Adrenal gland (tissue), 12 donors: Measurements from ENCODE around the gene AFAP1. TPM values are rescaled to one million over a fixed set of nuclear protein-coding genes. Genes with fewer than 3 reads are reported as not detected.

Source experiments
- DNase-seq, 7 donors: peaks; one replicate each; pipeline ENCODE4 v3.0.0-alpha.2; 2019 to 2020
- H3K27ac ChIP-seq, 5 donors: fragments of 200-600 bp; sonication (generic) in 4 of 5; 1 replicate in 3 of 5; 2 replicates in 2 of 5; pipeline versions ENCODE4 v1.5.1 to v1.8.0; 2016 to 2020; ENCODE audit warnings: mild to moderate bottlenecking in 1 of 5
- H3K27me3 ChIP-seq: fragments of 200-600 bp; 2 replicates; pipeline ENCODE4 v1.8.0; 2021
- H3K36me3 ChIP-seq, 2 donors: fragments of 200-600 bp; replicated peaks in 1 of 2; 1 replicate in 1 of 2; 2 replicates in 1 of 2; pipeline versions ENCODE4 v1.5.1 to v1.8.0; 2018 to 2022
- H3K4me1 ChIP-seq, 2 donors: fragments of 200-600 bp; replicated peaks in 1 of 2; 1 replicate in 1 of 2; 2 replicates in 1 of 2; pipeline versions ENCODE4 v1.5.1 to v1.8.0; 2018 to 2021
- H3K4me3 ChIP-seq, 4 donors: fragments of 200-600 bp; sonication (generic) in 3 of 4; one replicate each; pipeline ENCODE4 v1.5.1; 2016 to 2018
- H3K9me3 ChIP-seq, 3 donors: fragments of 200-600 bp; sonication (generic) in 1 of 3; replicated peaks in 1 of 3; 1 replicate in 2 of 3; 2 replicates in 1 of 3; pipeline versions ENCODE4 v1.5.1 to v1.8.0; 2016 to 2021
- POLR2A ChIP-seq, 2 donors: fragments of 450-650 bp; IDR thresholded peaks; one replicate each; pipeline ENCODE4 v1.6.1; 2017; ENCODE audit warnings: antibody characterized with exemption in 2 of 2, mild to moderate bottlenecking in 2 of 2, moderate library complexity in 1 of 2
- WGBS, 4 donors: extraction: QIAGEN DNeasy Blood & Tissue Kit in 2 of 4; methylation state at CpG; one replicate each; pipeline versions ENCODE4 v1.1.5 to v1.1.7; 2013 to 2017; 5-methylcytosine and 5-hydroxymethylcytosine counted together
- intact Hi-C, 2 donors: fragments of 100-400 bp; cut with DNase I; formaldehyde crosslinking; loops; one replicate each; pipeline versions ENCODE4 v1.14.1 to v1.15.0; 2022 to 2023
- polyA plus RNA-seq, 3 donors: library from polyadenylated mRNA; stranded (reverse); fragments of 200-250 nt in 2 of 3; fragments of 350-450 nt in 1 of 3; fragmentation: Illumina TruSeq in 1 of 3; extraction: RNeasy Lipid Tissue Mini Kit (QIAGEN cat#74804) in 1 of 3; gene quantifications; one replicate each; pipeline ENCODE4 v1.2.3, GENCODE V29; 2013 to 2014
- total RNA-seq, 9 donors: library from RNA; depleted of rRNA in 4 of 9; stranded (reverse); fragments of >200 nt in 4 of 9; fragments of 120-200 nt in 1 of 9; fragmentation: NEBNext Ultra II Directional in 1 of 9; extraction: Animal tissue kit (Norgen Biotek cat#: 25700) in 1 of 9; gene quantifications; one replicate each; pipeline versions ENCODE4 v1.1.0 to v1.2.4, GENCODE V29; 2013 to 2023
- TF ChIP-seq, protein P1 (sequence below), 6 experiments: fragments of 450-650 bp in 4 of 6; fragments of 200-600 bp in 2 of 6; sonication (generic) in 1 of 6; IDR thresholded peaks; 1 replicate in 5 of 6; 2 replicates in 1 of 6; pipeline versions ENCODE4 v1.5.1 to v1.8.0; 2016 to 2021; ENCODE audit warnings: antibody characterized with exemption in 6 of 6, mild to moderate bottlenecking in 2 of 6, moderate library complexity in 1 of 6
- donor health status: healthy with polysubstance abuse.
- donor health status: Bipolar disorder and iron deficiency.
- donor health status: DM: yes; HTN: yes; CAD: no.
- donor health status: DM: no; HTN: no; CAD: no.
- donor health status: DM: no; HTN: no; CAD: no.
- donor health status: DM: yes; HTN: yes; CAD: no.

Gene AFAP1
- total and polyA plus RNA-seq, 12 donors = 3.3 to 16.1 (median 9.8) TPM

DNA sequence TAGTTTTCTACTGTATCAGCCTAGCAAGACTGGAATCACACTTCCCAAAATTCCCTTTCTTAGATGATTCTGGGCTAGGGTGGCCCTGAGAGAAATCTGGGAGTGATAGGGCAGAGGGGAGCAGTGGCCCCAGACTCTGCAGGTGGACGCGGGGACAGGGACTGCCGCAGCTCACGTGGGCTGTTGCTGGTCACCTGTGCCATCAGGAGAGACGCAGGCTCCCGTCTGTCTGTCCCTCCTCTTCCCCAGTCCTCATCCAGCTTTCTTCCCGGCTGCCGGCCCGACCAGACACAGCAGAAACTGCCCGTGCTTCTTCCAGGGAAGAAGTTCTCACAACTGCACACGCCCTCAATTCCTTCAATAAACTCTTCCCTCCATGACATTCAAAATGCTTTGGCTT, 86.4 kb downstream of the AFAP1 start:
- Histone ChIP-seq H3K27ac (no peak overlapping the region), H3K4me1 (no peaks in the 10 kb centered on the region), H3K36me3 (no peaks in the 10 kb centered on the region), H3K4me3 (no peak overlapping the region), H3K27me3 (no peaks in the 10 kb centered on the region), H3K9me3 (no peaks in the 10 kb centered on the region)
- intact Hi-C loops = no loop called here
- TF ChIP-seq, protein P1, sequence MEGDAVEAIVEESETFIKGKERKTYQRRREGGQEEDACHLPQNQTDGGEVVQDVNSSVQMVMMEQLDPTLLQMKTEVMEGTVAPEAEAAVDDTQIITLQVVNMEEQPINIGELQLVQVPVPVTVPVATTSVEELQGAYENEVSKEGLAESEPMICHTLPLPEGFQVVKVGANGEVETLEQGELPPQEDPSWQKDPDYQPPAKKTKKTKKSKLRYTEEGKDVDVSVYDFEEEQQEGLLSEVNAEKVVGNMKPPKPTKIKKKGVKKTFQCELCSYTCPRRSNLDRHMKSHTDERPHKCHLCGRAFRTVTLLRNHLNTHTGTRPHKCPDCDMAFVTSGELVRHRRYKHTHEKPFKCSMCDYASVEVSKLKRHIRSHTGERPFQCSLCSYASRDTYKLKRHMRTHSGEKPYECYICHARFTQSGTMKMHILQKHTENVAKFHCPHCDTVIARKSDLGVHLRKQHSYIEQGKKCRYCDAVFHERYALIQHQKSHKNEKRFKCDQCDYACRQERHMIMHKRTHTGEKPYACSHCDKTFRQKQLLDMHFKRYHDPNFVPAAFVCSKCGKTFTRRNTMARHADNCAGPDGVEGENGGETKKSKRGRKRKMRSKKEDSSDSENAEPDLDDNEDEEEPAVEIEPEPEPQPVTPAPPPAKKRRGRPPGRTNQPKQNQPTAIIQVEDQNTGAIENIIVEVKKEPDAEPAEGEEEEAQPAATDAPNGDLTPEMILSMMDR (IDR thresholded peaks at IDR 0.05) = no peak
- TF ChIP-seq POLR2A (IDR thresholded peaks at IDR 0.05) = no peak
- 95 to 97% (median 96%) methylated on average over 11 of the region's 11 CpGs for WGBS, 4 donors
- no peak for DNase-seq

DNA sequence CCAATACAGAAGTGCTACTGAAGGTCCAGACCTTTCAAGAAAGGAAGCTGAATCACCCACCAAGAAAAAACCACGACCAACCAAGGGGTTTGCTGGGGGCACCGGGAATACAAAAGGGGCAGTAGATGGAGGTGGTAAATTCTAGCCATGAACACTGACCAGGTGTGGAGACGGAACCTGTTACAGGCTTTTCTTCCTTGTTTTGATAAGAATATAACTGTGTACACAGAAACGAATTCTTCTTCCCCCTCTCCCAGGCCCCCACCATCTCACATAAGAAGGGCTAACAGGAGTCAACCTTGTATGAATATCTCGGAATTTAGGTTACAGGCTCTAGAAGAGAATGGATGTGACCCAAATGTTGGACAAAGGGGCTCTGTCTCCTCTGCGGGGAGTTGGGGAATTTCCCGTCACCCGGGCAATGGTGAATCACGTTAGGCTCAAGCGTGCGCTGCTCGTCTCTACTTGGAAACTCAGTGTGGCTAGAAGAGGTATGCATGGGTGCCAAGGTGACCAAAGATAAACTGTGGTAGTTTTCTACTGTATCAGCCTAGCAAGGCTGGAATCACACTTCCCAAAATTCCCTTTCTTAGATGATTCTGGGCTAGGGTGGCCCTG, 87.0 kb downstream of the AFAP1 start:
- 83 to 91% (median 87%) methylated on average over 12 of the region's 12 CpGs for WGBS, 4 donors
- Histone ChIP-seq H3K36me3 (no peaks in the 10 kb centered on the region), H3K27ac (no peak overlapping the region), H3K4me3 (no peak overlapping the region), H3K4me1 (no peaks in the 10 kb centered on the region), H3K9me3 (no peaks in the 10 kb centered on the region), H3K27me3 (no peaks in the 10 kb centered on the region)
- DNase-seq = no peak
- intact Hi-C loops = no loop called here
- TF ChIP-seq, protein P1 (IDR thresholded peaks at IDR 0.05) = no peak
- TF ChIP-seq POLR2A (IDR thresholded peaks at IDR 0.05) = no peak

DNA sequence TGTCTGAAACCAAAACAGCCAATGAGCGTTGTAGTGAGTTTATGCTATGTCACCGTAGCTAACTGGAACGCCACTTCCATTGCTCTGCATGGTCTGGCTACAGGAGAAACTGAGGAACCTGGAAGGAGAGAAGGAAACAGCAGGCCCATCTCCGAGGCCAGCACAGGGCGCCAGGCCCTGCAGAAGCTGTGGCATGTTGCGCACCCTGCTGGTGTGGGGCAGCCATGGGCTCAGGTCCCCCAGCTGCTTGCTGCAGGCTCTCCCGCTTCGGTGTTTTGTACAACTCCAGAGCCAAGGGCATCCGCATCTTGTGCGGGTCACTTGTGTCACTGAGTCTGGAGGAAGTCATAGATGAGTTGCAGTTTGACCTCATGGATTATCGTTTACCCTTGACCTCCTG, 89.2 kb downstream of the AFAP1 start:
- intact Hi-C loops = no loop called here
- Histone ChIP-seq H3K36me3 (no peaks in the 10 kb centered on the region), H3K27me3 (no peaks in the 10 kb centered on the region), H3K9me3 (no peaks in the 10 kb centered on the region), H3K27ac (no peak overlapping the region), H3K4me1 (no peaks in the 10 kb centered on the region), H3K4me3 (no peak overlapping the region)
- no peak for TF ChIP-seq POLR2A (IDR thresholded peaks at IDR 0.05)
- TF ChIP-seq, protein P1 (IDR thresholded peaks at IDR 0.05) = no peak
- 89 to 93% (median 92%) methylated on average over 6 to 11 of the region's 11 CpGs for WGBS, 4 donors
- no peak for DNase-seq

DNA sequence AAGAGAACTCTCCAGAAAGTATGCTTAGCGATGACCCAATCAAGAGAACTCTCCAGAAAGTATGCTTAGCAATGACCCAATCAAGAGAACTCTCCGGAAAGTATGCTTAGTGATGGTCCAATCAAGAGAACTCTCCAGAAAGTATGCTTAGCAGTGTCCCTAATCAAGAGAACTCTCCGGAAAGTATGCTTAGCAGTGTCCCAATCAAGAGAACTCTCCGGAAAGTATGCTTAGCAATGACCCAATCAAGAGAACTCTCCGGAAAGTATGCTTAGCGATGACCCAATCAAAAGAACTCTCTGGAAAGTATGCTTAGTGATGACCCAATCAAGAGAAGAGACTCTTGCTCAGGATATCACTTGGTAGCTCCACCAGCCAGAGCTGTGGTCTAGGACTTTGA, 92.5 kb downstream of the AFAP1 start:
- no peak overlapping the region for H3K4me3 ChIP-seq
- no peak overlapping the region for H3K27ac ChIP-seq
- 88 to 99% (median 92%) methylated on average over 6 of the region's 6 CpGs for WGBS, 4 donors
- no peak for TF ChIP-seq POLR2A (IDR thresholded peaks at IDR 0.05)
- TF ChIP-seq, protein P1 (IDR thresholded peaks at IDR 0.05) = no peak
- intact Hi-C loops = no loop called here
- H3K4me1 ChIP-seq = peaks cover 8 to 10% of the 10 kb centered on the region in 2 donors
- no peaks in the 10 kb centered on the region for H3K36me3 ChIP-seq
- H3K27me3 ChIP-seq = no peaks in the 10 kb centered on the region
- no peak for DNase-seq
- no peaks in the 10 kb centered on the region for H3K9me3 ChIP-seq
